ENCODE data around the gene PCDHB14. TPM values are rescaled to one million over a fixed set of nuclear protein-coding genes. Genes with fewer than 3 reads are reported as not detected.

The PCDHB14 gene
- total RNA-seq = under 0.01 and 0.20 TPM in 2 replicates

GRCh38 chr5:141223112-141223783, at the start of gene PCDHB14:
Gene PCDHB14 (plus strand): TSS chr5:141223343. CDS start chr5:141223506, 163 bp downstream.

DNA sequence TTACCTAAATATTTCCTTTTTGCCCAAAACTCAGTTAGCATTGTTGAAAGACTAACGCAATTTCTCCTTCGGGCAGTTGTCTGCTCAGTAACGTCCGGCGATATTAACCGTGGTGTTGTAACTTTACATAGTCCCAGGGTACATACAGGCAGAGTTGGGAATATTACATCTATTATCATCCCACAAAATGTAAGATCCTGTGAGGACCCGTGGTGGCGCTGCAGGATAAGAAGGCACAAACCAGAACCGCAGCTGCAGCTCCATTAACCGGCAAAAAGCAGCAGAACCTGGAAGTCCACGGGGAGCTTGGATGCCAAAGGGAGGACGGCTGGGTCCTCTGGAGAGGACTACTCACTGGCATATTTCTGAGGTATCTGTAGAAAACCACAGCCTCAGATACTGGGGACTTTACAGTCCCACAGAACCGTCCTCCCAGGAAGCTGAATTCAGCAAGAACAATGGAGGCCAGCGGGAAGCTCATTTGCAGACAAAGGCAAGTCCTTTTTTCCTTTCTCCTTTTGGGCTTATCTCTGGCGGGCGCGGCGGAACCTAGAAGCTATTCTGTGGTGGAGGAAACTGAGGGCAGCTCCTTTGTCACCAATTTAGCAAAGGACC, 45.5 kb upstream of the PCDHB14 start, which contains the start of gene PCDHB8:
Gene PCDHB8 (plus strand): TSS at position 214 of the 615 bp plus-strand sequence. CDS start 245 bp downstream, at position 459.

GRCh38 chr5:141182248-141182647, 40.9 kb upstream of the PCDHB14 start, which contains the start of gene PCDHB16:
Gene PCDHB16 (plus strand): TSS chr5:141182387. CDS start chr5:141182560, 173 bp downstream.

DNA sequence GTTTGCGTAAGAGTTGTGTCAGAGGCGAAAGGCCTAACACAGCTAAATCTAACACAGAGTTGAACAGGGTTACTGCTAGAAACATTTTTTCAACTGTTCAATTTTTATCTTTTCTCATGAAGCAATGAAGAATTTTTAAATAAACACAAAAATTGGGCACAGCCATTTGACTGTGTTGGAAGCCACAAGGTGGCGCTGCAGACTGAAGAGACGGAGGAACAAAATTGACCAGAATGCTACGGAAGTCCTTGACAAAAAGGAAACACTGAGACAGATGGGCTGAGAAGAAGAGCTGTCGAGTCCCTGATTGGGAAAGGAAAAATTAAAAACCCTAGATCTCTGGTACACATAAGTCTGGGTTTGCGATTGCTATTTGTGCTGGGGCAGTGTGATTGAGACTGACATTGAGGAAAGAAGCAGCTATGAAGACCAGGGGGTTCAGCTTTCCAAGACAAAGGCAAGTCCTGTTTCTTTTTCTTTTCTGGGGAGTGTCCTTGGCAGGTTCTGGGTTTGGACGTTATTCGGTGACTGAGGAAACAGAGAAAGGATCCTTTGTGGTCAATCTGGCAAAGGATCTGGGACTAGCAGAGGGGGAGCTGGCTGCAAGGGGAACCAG, 36.1 kb upstream of the PCDHB14 start, which contains the start of gene PCDHB9:
Gene PCDHB9 (plus strand): TSS at position 265 of the 616 bp plus-strand sequence. CDS start 158 bp downstream, at position 423.

GRCh38 chr5:141192110-141192725, 30.9 kb upstream of the PCDHB14 start, which contains the start of gene PCDHB10:
Gene PCDHB10 (plus strand): TSS chr5:141192353. CDS start chr5:141192553, 200 bp downstream.

GRCh38 chr5:141199359-141200235, 23.5 kb upstream of the PCDHB14 start, which contains the start of gene PCDHB11:
Gene PCDHB11 (plus strand): TSS chr5:141199627. CDS start chr5:141199775, 148 bp downstream.

DNA sequence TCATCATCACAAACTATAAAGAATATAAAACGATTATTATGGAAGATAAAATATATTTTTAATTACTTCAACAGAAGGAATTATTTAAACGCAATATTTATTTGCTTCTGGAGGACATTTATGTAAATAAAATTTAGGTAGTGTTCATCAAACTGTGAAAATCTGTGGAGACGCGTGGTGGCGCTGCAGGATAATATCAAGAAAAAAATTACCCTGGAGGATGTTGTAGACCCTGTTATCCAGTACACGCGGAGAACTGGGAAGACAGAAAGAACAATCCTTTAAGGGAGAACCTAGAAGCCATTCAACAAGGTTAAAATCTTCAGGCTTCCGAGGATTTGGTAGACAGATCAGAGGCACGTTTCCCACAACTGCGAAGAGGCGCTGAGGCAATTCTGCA, 14.7 kb upstream of the PCDHB14 start, which contains the start of gene PCDHB12:
Gene PCDHB12 (plus strand): TSS at position 242 of the 400 bp plus-strand sequence. CDS start 189 bp downstream, outside the sequence.

GRCh38 chr5:141213656-141214339, 9.3 kb upstream of the PCDHB14 start, which contains the start of gene PCDHB13:
Gene PCDHB13 (plus strand): TSS chr5:141213919. CDS start chr5:141214124, 205 bp downstream.

GRCh38 chr5:141245250-141245717, 22.1 kb downstream of the PCDHB14 start, which contains the start of gene PCDHB15:
Gene PCDHB15 (plus strand): TSS chr5:141245395. CDS start chr5:141245579, 184 bp downstream.

Other genes with a start within 250 kb of the PCDHB14 start
- not detected in 2 replicates for gene PCDHB1, start 172.0 kb upstream of the PCDHB14 start, total RNA-seq
- gene PCDHB2, start 128.7 kb upstream of the PCDHB14 start, total RNA-seq = 0.59 and 1.5 TPM in 2 replicates
- 0.20 and 0.73 TPM in 2 replicates for gene PCDHB3, start 122.9 kb upstream of the PCDHB14 start, total RNA-seq
- 0.37 TPM in 1 of 2 replicates, not detected in the other for gene PCDHB4, start 101.5 kb upstream of the PCDHB14 start, total RNA-seq
- under 0.01 and 0.20 TPM in 2 replicates for gene PCDHB5, start 88.1 kb upstream of the PCDHB14 start, total RNA-seq
- gene PCDHB6, start 73.3 kb upstream of the PCDHB14 start, total RNA-seq = under 0.01 TPM in 2 replicates
- 0.37 TPM in 1 of 2 replicates, not detected in the other for gene PCDHB7, start 50.7 kb upstream of the PCDHB14 start, total RNA-seq
- under 0.01 TPM in 2 replicates for gene PCDHB8, start 45.6 kb upstream of the PCDHB14 start, total RNA-seq
- 0.20 and 0.37 TPM in 2 replicates for gene PCDHB16, start 41.0 kb upstream of the PCDHB14 start, total RNA-seq
- gene PCDHB9, start 36.2 kb upstream of the PCDHB14 start, total RNA-seq = under 0.01 TPM in 2 replicates
- gene PCDHB10, start 31.0 kb upstream of the PCDHB14 start, total RNA-seq = under 0.01 TPM in 2 replicates
- gene PCDHB11, start 23.7 kb upstream of the PCDHB14 start, total RNA-seq = 0.37 TPM in 1 of 2 replicates, not detected in the other
- not detected in 2 replicates for gene PCDHB12, start 14.6 kb upstream of the PCDHB14 start, total RNA-seq
- gene PCDHB13, start 9.4 kb upstream of the PCDHB14 start, total RNA-seq = under 0.01 TPM in 2 replicates
- under 0.01 TPM in 1 of 2 replicates, not detected in the other for gene PCDHB15, start 22.1 kb downstream of the PCDHB14 start, total RNA-seq
- gene SLC25A2, start 80.7 kb downstream of the PCDHB14 start, total RNA-seq = 0.37 and 0.39 TPM in 2 replicates
- gene TAF7, start 97.4 kb downstream of the PCDHB14 start, total RNA-seq = 33.1 and 40.5 TPM in 2 replicates
- gene PCDHGA1, start 107.2 kb downstream of the PCDHB14 start, total RNA-seq = 0.37 and 0.59 TPM in 2 replicates
- gene PCDHGA2, start 115.4 kb downstream of the PCDHB14 start, total RNA-seq = 1.4 and 1.5 TPM in 2 replicates
- gene PCDHGA3, start 120.5 kb downstream of the PCDHB14 start, total RNA-seq = 0.73 and 1.2 TPM in 2 replicates
- 0.73 and 1.2 TPM in 2 replicates for gene PCDHGB1, start 126.8 kb downstream of the PCDHB14 start, total RNA-seq
- gene PCDHGA4, start 131.7 kb downstream of the PCDHB14 start, total RNA-seq = 1.5 and 3.5 TPM in 2 replicates
- 1.1 and 2.0 TPM in 2 replicates for gene PCDHGB2, start 136.7 kb downstream of the PCDHB14 start, total RNA-seq
- gene PCDHGA5, start 140.8 kb downstream of the PCDHB14 start, total RNA-seq = 0.73 and 1.2 TPM in 2 replicates
- 2.2 and 2.9 TPM in 2 replicates for gene PCDHGB3, start 146.9 kb downstream of the PCDHB14 start, total RNA-seq
- gene PCDHGA6, start 150.5 kb downstream of the PCDHB14 start, total RNA-seq = 2.2 and 2.9 TPM in 2 replicates
- gene PCDHGA7, start 159.4 kb downstream of the PCDHB14 start, total RNA-seq = 1.8 and 2.5 TPM in 2 replicates
- gene PCDHGB4, start 164.4 kb downstream of the PCDHB14 start, total RNA-seq = 5.9 and 8.8 TPM in 2 replicates
- 1.5 and 1.8 TPM in 2 replicates for gene PCDHGA8, start 169.3 kb downstream of the PCDHB14 start, total RNA-seq
- gene PCDHGB5, start 174.6 kb downstream of the PCDHB14 start, total RNA-seq = 8.8 and 12.1 TPM in 2 replicates
- gene PCDHGA9, start 179.4 kb downstream of the PCDHB14 start, total RNA-seq = 2.9 and 4.3 TPM in 2 replicates
- 2.5 and 2.6 TPM in 2 replicates for gene PCDHGB6, start 184.7 kb downstream of the PCDHB14 start, total RNA-seq
- gene PCDHGA10, start 189.6 kb downstream of the PCDHB14 start, total RNA-seq = 6.8 and 7.7 TPM in 2 replicates
- 5.9 and 6.6 TPM in 2 replicates for gene PCDHGB7, start 194.3 kb downstream of the PCDHB14 start, total RNA-seq
- gene PCDHGA11, start 197.7 kb downstream of the PCDHB14 start, total RNA-seq = 11.8 and 13.9 TPM in 2 replicates
- gene PCDHGA12, start 207.2 kb downstream of the PCDHB14 start, total RNA-seq = 19.2 and 22.4 TPM in 2 replicates